SU-DHL-6 (cell line): ENCODE measurements around the gene CTNNA2.

Source experiments
- EZH2phosphoT487 ChIP-seq: fragments of 200-600 bp; sonication (generic), shearing (Covaris generic); conservative IDR thresholded peaks from 2 replicates; pipeline ENCODE4 v1.6.1; 2018; ENCODE audit warnings: mild to moderate bottlenecking, antibody characterized with exemption, low read length, moderate library complexity, mixed read lengths
- TF ChIP-seq, protein P1 (sequence below): fragments of 200-600 bp; sonication (generic); IDR thresholded peaks from one replicate; pipeline ENCODE4 v1.5.1; 2017; ENCODE audit warnings: antibody characterized with exemption, mild to moderate bottlenecking, low read length, moderate library complexity; ENCODE audit not compliant: insufficient read depth, poor library complexity, severe bottlenecking

DNA sequence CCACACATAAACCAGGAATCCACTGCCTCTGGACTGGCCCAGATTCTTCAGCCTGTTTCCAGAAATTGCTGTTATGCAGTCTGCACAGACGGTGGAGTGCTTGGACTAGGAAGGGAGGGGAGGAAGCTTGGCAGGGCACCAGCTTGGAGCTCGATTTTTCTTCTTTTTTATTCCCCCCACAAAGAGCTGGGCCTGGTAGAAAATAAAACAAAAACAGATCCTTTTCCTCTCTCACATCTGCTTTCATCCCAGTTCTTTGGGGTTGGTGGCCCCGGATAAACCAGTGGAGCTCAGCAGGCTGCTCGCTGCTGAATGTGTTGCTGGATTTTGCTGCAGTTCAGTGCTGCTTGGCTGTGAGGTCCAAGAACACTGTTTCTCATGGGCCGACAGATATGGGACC is 775.7 kb downstream of the CTNNA2 start:
- TF ChIP-seq, protein P1, sequence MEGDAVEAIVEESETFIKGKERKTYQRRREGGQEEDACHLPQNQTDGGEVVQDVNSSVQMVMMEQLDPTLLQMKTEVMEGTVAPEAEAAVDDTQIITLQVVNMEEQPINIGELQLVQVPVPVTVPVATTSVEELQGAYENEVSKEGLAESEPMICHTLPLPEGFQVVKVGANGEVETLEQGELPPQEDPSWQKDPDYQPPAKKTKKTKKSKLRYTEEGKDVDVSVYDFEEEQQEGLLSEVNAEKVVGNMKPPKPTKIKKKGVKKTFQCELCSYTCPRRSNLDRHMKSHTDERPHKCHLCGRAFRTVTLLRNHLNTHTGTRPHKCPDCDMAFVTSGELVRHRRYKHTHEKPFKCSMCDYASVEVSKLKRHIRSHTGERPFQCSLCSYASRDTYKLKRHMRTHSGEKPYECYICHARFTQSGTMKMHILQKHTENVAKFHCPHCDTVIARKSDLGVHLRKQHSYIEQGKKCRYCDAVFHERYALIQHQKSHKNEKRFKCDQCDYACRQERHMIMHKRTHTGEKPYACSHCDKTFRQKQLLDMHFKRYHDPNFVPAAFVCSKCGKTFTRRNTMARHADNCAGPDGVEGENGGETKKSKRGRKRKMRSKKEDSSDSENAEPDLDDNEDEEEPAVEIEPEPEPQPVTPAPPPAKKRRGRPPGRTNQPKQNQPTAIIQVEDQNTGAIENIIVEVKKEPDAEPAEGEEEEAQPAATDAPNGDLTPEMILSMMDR, result no peak
- no peak for TF ChIP-seq EZH2phosphoT487
